ENCODE data around the gene C19orf18. TPM values are rescaled to one million over a fixed set of nuclear protein-coding genes. Genes with fewer than 3 reads are reported as not detected.

C19orf18 gene
- total RNA-seq, 3 donors from 2014 or later (not counting 1 experiment from before 2014, with no cell fraction given), result 0.55 to 0.99 (median 0.70) TPM

DNA sequence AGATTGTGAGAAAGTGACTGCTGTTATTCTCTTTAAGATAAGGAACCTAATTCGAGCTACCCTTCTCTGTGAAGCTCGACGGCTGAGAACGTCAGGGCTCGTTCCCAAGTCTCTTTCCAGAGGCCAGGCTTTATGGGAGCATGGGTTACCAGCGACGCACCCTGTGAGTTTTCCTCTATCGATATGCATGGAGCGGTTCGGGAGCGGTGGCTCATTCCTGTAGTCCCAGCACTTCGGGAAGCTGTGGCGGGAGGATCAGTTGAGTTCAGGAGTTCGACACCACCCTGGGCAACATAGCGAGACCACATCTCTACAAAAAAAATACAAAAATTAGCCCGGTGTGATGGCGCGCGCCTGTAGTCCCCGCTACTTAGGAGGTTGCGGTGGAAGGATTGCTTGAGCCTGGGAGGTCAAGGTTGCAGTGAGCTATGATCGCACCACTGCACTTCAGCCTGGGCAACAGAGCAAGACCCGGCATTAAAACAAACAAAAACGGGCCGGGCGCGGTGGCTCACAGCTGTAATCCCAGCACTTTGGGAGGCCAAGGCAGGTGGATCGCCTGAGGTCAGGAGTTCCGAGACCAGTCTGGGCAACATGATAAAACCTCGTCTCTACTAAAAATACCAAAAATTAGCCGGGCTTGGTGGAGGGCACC lies 29.0 kb upstream of the C19orf18 start:
- TF ChIP-seq, protein P1, sequence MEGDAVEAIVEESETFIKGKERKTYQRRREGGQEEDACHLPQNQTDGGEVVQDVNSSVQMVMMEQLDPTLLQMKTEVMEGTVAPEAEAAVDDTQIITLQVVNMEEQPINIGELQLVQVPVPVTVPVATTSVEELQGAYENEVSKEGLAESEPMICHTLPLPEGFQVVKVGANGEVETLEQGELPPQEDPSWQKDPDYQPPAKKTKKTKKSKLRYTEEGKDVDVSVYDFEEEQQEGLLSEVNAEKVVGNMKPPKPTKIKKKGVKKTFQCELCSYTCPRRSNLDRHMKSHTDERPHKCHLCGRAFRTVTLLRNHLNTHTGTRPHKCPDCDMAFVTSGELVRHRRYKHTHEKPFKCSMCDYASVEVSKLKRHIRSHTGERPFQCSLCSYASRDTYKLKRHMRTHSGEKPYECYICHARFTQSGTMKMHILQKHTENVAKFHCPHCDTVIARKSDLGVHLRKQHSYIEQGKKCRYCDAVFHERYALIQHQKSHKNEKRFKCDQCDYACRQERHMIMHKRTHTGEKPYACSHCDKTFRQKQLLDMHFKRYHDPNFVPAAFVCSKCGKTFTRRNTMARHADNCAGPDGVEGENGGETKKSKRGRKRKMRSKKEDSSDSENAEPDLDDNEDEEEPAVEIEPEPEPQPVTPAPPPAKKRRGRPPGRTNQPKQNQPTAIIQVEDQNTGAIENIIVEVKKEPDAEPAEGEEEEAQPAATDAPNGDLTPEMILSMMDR (IDR thresholded peaks at IDR 0.05), result no peak
- peaks cover 11 to 15% of the 10 kb centered on the region in 2 donors for H3K9me3 Mint-ChIP-seq
- Histone ChIP-seq H3K9me3 (ENCODE audit: control insufficient read depth, insufficient read depth, low read length) (peaks cover 42% of the 10 kb centered on the region), H3K27me3 (ENCODE audit: control insufficient read depth, insufficient read depth, low read length) (no peaks in the 10 kb centered on the region), H3K36me3 (ENCODE audit: control insufficient read depth, insufficient read depth, low read length) (peaks cover 26% of the 10 kb centered on the region), H3K27ac (ENCODE audit: low read length) (peak overlapping the region; percentile 97), H3K4me1 (ENCODE audit: control insufficient read depth, insufficient read depth, low read length) (peaks cover 21% of the 10 kb centered on the region), H3K4me3 (ENCODE audit: low read length) (peak overlapping the region; percentile 80)
- H3K36me3 Mint-ChIP-seq, result peaks cover 46% of the 10 kb centered on the region
- WGBS (ENCODE audit: insufficient coverage), result 42% methylated on average over 30 of the region's 31 CpGs
- ATAC-seq, result no peak
- peak overlapping the region; percentile 91 to 93 for H3K27ac Mint-ChIP-seq
- no peaks in the 10 kb centered on the region for H3K27me3 Mint-ChIP-seq (ENCODE audit: low read depth in 2 of 2)
- intact Hi-C loops (cut with micrococcal nuclease), result loop anchor here (2.0 to 10.0 kb wide), 5 partner anchors 56 to 618 kb away; partner anchors contain the start of genes ZNF135, ZNF329, ZNF417 and ZNF548
- H3K4me1 Mint-ChIP-seq, result peaks cover 26 to 39% of the 10 kb centered on the region in 2 donors
- no peak for DNase-seq
- peak overlapping the region; percentile 92 for H3K4me3 Mint-ChIP-seq

DNA sequence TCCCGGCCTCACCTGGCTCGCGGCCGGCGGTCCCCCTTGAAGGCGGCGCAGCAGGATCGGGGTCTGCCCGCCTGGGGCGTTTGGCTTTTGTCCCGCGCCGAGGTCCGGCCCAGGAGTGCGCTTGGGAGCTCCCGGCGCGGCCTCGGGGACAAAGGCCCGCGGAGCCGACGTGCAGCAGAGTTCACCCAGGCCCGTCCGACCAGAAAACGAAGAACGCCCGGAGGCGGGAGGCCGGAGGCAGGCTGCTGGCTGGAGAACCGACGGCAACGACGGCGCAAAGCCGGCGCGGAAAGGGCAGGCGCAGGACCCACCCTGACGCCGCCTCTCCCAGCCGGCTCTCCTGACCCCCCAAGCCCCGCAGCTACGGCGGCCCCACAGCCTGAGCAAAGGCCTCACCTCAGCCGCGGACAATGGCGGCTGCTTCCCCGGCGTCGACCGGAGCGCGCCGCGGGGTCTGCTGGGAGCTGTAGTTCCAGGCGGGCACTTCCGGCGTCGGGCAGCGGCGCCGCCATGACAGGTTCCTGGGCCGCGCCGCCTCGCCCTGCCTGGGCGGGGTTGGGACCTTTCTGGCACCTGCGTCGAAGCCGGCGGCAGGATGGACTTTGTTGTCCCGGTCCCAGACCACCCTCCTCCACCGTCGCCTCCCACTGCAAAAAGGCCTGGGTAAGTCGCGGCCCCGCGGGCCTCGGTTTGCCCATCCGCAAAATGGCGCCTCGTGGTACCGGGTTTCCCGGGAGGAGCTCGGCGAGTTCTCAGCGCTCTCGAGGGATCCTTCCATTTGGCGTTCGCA lies 28.2 kb upstream of the C19orf18 start, which contains the start of gene ZNF606:
Gene ZNF606 (minus strand): TSS at position 437 of the 790 bp plus-strand sequence. CDS start 1,501 bp downstream, outside the sequence.
- H3K9me3 ChIP-seq (ENCODE audit: control insufficient read depth, insufficient read depth, low read length), result peaks cover 35% of the 10 kb centered on the region
- H3K36me3 ChIP-seq (ENCODE audit: control insufficient read depth, insufficient read depth, low read length), result peaks cover 28% of the 10 kb centered on the region
- peak within 1 kb of the TSS; percentile 80 for H3K4me3 ChIP-seq (ENCODE audit: low read length)
- Mint-ChIP-seq H3K27ac (peak within 1 kb of the TSS; percentile 91 to 93), H3K36me3 (peaks cover 40% of the 10 kb centered on the region), H3K4me1 (peaks cover 26 to 39% of the 10 kb centered on the region in 2 donors), H3K4me3 (peak within 1 kb of the TSS; percentile 92), H3K9me3 (peaks cover 6 to 10% of the 10 kb centered on the region in 2 donors), H3K27me3 (ENCODE audit: low read depth in 2 of 2) (no peaks in the 10 kb centered on the region)
- H3K4me1 ChIP-seq (ENCODE audit: control insufficient read depth, insufficient read depth, low read length), result peaks cover 21% of the 10 kb centered on the region
- peak; percentile 95 to 98 (median 98) for ATAC-seq
- TF ChIP-seq, protein P1 (IDR thresholded peaks at IDR 0.05), result no peak
- DNase-seq, result peak; percentile 87 to 92
- intact Hi-C loops (cut with micrococcal nuclease), result loop anchor here (1.0 to 10.0 kb wide), 6 partner anchors 56 to 618 kb away; partner anchors contain the start of genes ZNF135, ZNF329, ZNF417 and ZNF548
- peak within 1 kb of the TSS; percentile 97 for H3K27ac ChIP-seq (ENCODE audit: low read length)
- WGBS (ENCODE audit: insufficient coverage), result under 1% methylated on average over 91 of the region's 91 CpGs
- H3K27me3 ChIP-seq (ENCODE audit: control insufficient read depth, insufficient read depth, low read length), result no peaks in the 10 kb centered on the region

DNA sequence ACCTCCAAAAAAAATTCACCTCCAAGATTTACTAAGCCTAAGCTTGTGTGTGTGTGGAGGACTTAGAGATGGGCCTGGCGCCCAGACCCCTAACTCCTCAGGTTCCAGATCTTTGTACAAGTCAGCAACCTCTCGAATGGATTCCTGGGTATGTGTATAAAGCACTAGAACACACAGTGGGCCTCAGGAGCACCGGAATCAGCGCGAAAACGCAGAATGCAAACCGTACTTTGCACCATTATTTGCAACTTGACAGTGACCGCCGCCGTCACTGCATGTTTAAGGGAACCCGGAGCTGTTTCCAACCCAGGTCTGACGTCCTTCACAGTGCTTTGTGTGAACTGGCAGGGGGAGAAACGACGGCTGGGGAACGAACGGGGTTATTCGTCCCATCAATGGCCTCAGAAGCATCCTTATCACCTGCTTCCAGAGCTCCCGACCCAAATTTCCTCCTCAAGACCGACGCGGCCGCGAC lies 27.6 kb upstream of the C19orf18 start:
- WGBS (ENCODE audit: insufficient coverage), result 8% methylated on average over 23 of the region's 23 CpGs
- ATAC-seq (peak; percentile 26 to 57 (median 41)), DNase-seq (peak in 1 of 2 donors; percentile 51)
- Mint-ChIP-seq H3K36me3 (peaks cover 33% of the 10 kb centered on the region), H3K9me3 (peaks cover 4 to 9% of the 10 kb centered on the region in 2 donors), H3K27ac (peak overlapping the region; percentile 91 to 93), H3K27me3 (ENCODE audit: low read depth in 2 of 2) (no peaks in the 10 kb centered on the region), H3K4me1 (peaks cover 26 to 39% of the 10 kb centered on the region in 2 donors), H3K4me3 (peak overlapping the region; percentile 92)
- Histone ChIP-seq H3K27ac (ENCODE audit: low read length) (peak overlapping the region; percentile 97), H3K4me1 (ENCODE audit: control insufficient read depth, insufficient read depth, low read length) (peaks cover 21% of the 10 kb centered on the region), H3K4me3 (ENCODE audit: low read length) (peak overlapping the region; percentile 80), H3K27me3 (ENCODE audit: control insufficient read depth, insufficient read depth, low read length) (no peaks in the 10 kb centered on the region), H3K9me3 (ENCODE audit: control insufficient read depth, insufficient read depth, low read length) (peaks cover 29% of the 10 kb centered on the region), H3K36me3 (ENCODE audit: control insufficient read depth, insufficient read depth, low read length) (peaks cover 29% of the 10 kb centered on the region)
- intact Hi-C loops (cut with micrococcal nuclease), result loop anchor here (1.0 to 10.0 kb wide), 6 partner anchors 57 to 617 kb away; partner anchors contain the start of genes ZNF135, ZNF329, ZNF417 and ZNF548
- TF ChIP-seq, protein P1 (IDR thresholded peaks at IDR 0.05), result no peak

Measured in natural killer cell (primary cell).